Adrenal gland (tissue), 12 donors: Measurements from ENCODE around the gene ASTN2. TPM values are rescaled to one million over a fixed set of nuclear protein-coding genes. Genes with fewer than 3 reads are reported as not detected.
"Not testable (repeated sequence)": the region's sequence is repeated elsewhere in the genome, so short reads cannot be mapped to it uniquely, and the experiment has no call there.

Experiments used
- DNase-seq, 7 donors: peaks; one replicate each; pipeline ENCODE4 v3.0.0-alpha.2; 2019 to 2020
- H3K27ac ChIP-seq, 5 donors: fragments of 200-600 bp; sonication (generic) in 4 of 5; 1 replicate in 3 of 5; 2 replicates in 2 of 5; pipeline versions ENCODE4 v1.5.1 to v1.8.0; 2016 to 2020; ENCODE audit warnings: mild to moderate bottlenecking in 1 of 5
- H3K27me3 ChIP-seq: fragments of 200-600 bp; 2 replicates; pipeline ENCODE4 v1.8.0; 2021
- H3K36me3 ChIP-seq, 2 donors: fragments of 200-600 bp; replicated peaks in 1 of 2; 1 replicate in 1 of 2; 2 replicates in 1 of 2; pipeline versions ENCODE4 v1.5.1 to v1.8.0; 2018 to 2022
- H3K4me1 ChIP-seq, 2 donors: fragments of 200-600 bp; replicated peaks in 1 of 2; 1 replicate in 1 of 2; 2 replicates in 1 of 2; pipeline versions ENCODE4 v1.5.1 to v1.8.0; 2018 to 2021
- H3K4me3 ChIP-seq, 4 donors: fragments of 200-600 bp; sonication (generic) in 3 of 4; one replicate each; pipeline ENCODE4 v1.5.1; 2016 to 2018
- H3K9me3 ChIP-seq, 3 donors: fragments of 200-600 bp; sonication (generic) in 1 of 3; replicated peaks in 1 of 3; 1 replicate in 2 of 3; 2 replicates in 1 of 3; pipeline versions ENCODE4 v1.5.1 to v1.8.0; 2016 to 2021
- CTCF ChIP-seq, 6 experiments: fragments of 450-650 bp in 4 of 6; fragments of 200-600 bp in 2 of 6; sonication (generic) in 1 of 6; IDR thresholded peaks; 1 replicate in 5 of 6; 2 replicates in 1 of 6; pipeline versions ENCODE4 v1.5.1 to v1.8.0; 2016 to 2021; ENCODE audit warnings: antibody characterized with exemption in 6 of 6, mild to moderate bottlenecking in 2 of 6, moderate library complexity in 1 of 6
- POLR2A ChIP-seq, 2 donors: fragments of 450-650 bp; IDR thresholded peaks; one replicate each; pipeline ENCODE4 v1.6.1; 2017; ENCODE audit warnings: antibody characterized with exemption in 2 of 2, mild to moderate bottlenecking in 2 of 2, moderate library complexity in 1 of 2
- WGBS, 4 donors: extraction: QIAGEN DNeasy Blood & Tissue Kit in 2 of 4; methylation state at CpG; one replicate each; pipeline versions ENCODE4 v1.1.5 to v1.1.7; 2013 to 2017; 5-methylcytosine and 5-hydroxymethylcytosine counted together
- intact Hi-C, 2 donors: fragments of 100-400 bp; cut with DNase I; formaldehyde crosslinking; loops; one replicate each; pipeline versions ENCODE4 v1.14.1 to v1.15.0; 2022 to 2023
- polyA plus RNA-seq, 3 donors: library from polyadenylated mRNA; stranded (reverse); fragments of 200-250 nt in 2 of 3; fragments of 350-450 nt in 1 of 3; fragmentation: Illumina TruSeq in 1 of 3; extraction: RNeasy Lipid Tissue Mini Kit (QIAGEN cat#74804) in 1 of 3; gene quantifications; one replicate each; pipeline ENCODE4 v1.2.3, GENCODE V29; 2013 to 2014
- total RNA-seq, 9 donors: library from RNA; depleted of rRNA in 4 of 9; stranded (reverse); fragments of >200 nt in 4 of 9; fragments of 120-200 nt in 1 of 9; fragmentation: NEBNext Ultra II Directional in 1 of 9; extraction: Animal tissue kit (Norgen Biotek cat#: 25700) in 1 of 9; gene quantifications; one replicate each; pipeline versions ENCODE4 v1.1.0 to v1.2.4, GENCODE V29; 2013 to 2023
- donor health status: healthy with polysubstance abuse.
- donor health status: Bipolar disorder and iron deficiency.
- donor health status: DM: yes; HTN: yes; CAD: no.
- donor health status: DM: no; HTN: no; CAD: no.
- donor health status: DM: no; HTN: no; CAD: no.
- donor health status: DM: yes; HTN: yes; CAD: no.

Gene ASTN2
- total and polyA plus RNA-seq, 12 donors = 2.5 to 15.6 (median 6.8) TPM

- Histone ChIP-seq H3K9me3 (no peaks in the 10 kb centered on the region), H3K4me3 (no peak overlapping the region), H3K36me3 (no peaks in the 10 kb centered on the region), H3K27me3 (no peaks in the 10 kb centered on the region), H3K4me1 (no peaks in the 10 kb centered on the region), H3K27ac (no peak overlapping the region)
- 54 to 59% (median 57%) methylated on average over 7 of the region's 7 CpGs for WGBS, 4 donors
- no peak for DNase-seq
- no peak for TF ChIP-seq CTCF (IDR thresholded peaks at IDR 0.05)
- TF ChIP-seq POLR2A (IDR thresholded peaks at IDR 0.05) = no peak
- intact Hi-C loops = no loop called here
Measured at GRCh38 chr9:116843863-116844620, 570.8 kb downstream of the ASTN2 start.

GRCh38 chr9:116842658-116843057 lies 572.2 kb downstream of the ASTN2 start:
- TF ChIP-seq POLR2A (IDR thresholded peaks at IDR 0.05) = no peak
- no peak for TF ChIP-seq CTCF (IDR thresholded peaks at IDR 0.05)
- Histone ChIP-seq H3K4me3 (no peak overlapping the region), H3K36me3 (no peaks in the 10 kb centered on the region), H3K4me1 (no peaks in the 10 kb centered on the region), H3K27ac (no peak overlapping the region), H3K9me3 (no peaks in the 10 kb centered on the region), H3K27me3 (no peaks in the 10 kb centered on the region)
- 74 to 100% (median 76%) methylated on average over 2 to 6 of the region's 6 CpGs for WGBS, 4 donors
- intact Hi-C loops = no loop called here
- DNase-seq = no peak

- H3K4me1 ChIP-seq, H3K9me3 ChIP-seq, intact Hi-C loops, H3K4me3 ChIP-seq, DNase-seq, H3K36me3 ChIP-seq, H3K27me3 ChIP-seq, H3K27ac ChIP-seq: not testable (repeated sequence)
- WGBS, 4 donors = 81 to 94% (median 89%) methylated on average over 7 of the region's 7 CpGs
Measured at GRCh38 chr9:116838468-116838867, 576.4 kb downstream of the ASTN2 start.

GRCh38 chr9:116837018-116837989 lies 577.6 kb downstream of the ASTN2 start:
- Histone ChIP-seq H3K4me1 (no peaks in the 10 kb centered on the region), H3K9me3 (no peaks in the 10 kb centered on the region), H3K27ac (no peak overlapping the region), H3K4me3 (no peak overlapping the region), H3K36me3 (no peaks in the 10 kb centered on the region), H3K27me3 (no peaks in the 10 kb centered on the region)
- intact Hi-C loops = no loop called here
- 69 to 84% (median 77%) methylated on average over 4 to 5 of the region's 5 CpGs for WGBS, 4 donors
- DNase-seq = no peak
- no peak for TF ChIP-seq CTCF (IDR thresholded peaks at IDR 0.05)
- no peak for TF ChIP-seq POLR2A (IDR thresholded peaks at IDR 0.05)

GRCh38 chr9:116830321-116830720 lies 584.5 kb downstream of the ASTN2 start:
- H3K4me1 ChIP-seq, H3K36me3 ChIP-seq, DNase-seq, intact Hi-C loops, H3K27me3 ChIP-seq, H3K27ac ChIP-seq, H3K9me3 ChIP-seq, H3K4me3 ChIP-seq: not testable (repeated sequence)
- 89 to 98% (median 94%) methylated on average over 2 of the region's 2 CpGs for WGBS, 4 donors
